GM18508 (cell line): ENCODE data around the gene DISP2.

Source experiments
- ATAC-seq: cut with Tn5 transposase; IDR thresholded peaks from one replicate; pipeline ENCODE4 v1.9.1; 2021; ENCODE audit warnings: moderate number of reproducible peaks; ENCODE audit not compliant: insufficient read depth, unreplicated experiment

The DISP2 gene, protein sequence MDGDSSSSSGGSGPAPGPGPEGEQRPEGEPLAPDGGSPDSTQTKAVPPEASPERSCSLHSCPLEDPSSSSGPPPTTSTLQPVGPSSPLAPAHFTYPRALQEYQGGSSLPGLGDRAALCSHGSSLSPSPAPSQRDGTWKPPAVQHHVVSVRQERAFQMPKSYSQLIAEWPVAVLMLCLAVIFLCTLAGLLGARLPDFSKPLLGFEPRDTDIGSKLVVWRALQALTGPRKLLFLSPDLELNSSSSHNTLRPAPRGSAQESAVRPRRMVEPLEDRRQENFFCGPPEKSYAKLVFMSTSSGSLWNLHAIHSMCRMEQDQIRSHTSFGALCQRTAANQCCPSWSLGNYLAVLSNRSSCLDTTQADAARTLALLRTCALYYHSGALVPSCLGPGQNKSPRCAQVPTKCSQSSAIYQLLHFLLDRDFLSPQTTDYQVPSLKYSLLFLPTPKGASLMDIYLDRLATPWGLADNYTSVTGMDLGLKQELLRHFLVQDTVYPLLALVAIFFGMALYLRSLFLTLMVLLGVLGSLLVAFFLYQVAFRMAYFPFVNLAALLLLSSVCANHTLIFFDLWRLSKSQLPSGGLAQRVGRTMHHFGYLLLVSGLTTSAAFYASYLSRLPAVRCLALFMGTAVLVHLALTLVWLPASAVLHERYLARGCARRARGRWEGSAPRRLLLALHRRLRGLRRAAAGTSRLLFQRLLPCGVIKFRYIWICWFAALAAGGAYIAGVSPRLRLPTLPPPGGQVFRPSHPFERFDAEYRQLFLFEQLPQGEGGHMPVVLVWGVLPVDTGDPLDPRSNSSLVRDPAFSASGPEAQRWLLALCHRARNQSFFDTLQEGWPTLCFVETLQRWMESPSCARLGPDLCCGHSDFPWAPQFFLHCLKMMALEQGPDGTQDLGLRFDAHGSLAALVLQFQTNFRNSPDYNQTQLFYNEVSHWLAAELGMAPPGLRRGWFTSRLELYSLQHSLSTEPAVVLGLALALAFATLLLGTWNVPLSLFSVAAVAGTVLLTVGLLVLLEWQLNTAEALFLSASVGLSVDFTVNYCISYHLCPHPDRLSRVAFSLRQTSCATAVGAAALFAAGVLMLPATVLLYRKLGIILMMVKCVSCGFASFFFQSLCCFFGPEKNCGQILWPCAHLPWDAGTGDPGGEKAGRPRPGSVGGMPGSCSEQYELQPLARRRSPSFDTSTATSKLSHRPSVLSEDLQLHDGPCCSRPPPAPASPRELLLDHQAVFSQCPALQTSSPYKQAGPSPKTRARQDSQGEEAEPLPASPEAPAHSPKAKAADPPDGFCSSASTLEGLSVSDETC (N-terminal part only)

DNA sequence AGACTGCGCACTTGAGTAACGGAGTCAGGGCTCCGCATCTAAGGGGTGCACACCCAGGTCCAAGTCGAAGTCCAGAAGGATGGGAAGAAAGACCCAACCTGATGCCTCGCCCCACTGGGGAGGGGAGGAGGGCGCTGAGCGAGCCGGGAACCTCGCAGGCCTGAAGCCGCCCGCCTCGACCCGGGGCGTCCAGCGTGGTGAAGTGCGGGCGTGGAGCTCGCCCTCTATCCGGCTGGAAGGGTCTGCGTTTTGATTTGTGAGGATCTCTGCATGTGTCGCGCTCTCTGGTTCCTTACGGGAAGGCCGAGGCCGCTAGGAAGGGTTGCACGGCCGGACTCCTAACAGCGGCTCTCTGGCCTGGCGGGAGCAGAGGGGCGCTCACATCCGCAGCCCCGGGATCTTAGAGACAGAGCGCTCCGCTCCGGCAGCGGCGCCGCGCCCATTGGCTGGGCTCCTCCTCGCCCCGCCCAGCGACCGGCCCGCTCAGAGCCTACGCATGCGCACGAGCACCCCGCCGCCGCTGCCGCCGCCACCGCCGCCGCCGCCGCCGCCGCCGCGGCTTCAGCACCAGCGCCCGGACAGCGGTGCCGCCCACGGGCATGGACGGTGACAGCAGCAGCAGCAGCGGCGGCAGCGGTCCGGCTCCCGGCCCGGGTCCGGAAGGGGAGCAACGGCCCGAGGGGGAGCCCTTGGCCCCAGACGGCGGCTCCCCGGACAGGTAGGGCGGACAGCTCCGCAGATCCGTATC is at the start of gene DISP2:
DISP2 (plus strand) TSS at position 497 of the 748 bp plus-strand sequence; CDS start at position 600, 103 bp downstream.
- ATAC-seq = no peak

DNA sequence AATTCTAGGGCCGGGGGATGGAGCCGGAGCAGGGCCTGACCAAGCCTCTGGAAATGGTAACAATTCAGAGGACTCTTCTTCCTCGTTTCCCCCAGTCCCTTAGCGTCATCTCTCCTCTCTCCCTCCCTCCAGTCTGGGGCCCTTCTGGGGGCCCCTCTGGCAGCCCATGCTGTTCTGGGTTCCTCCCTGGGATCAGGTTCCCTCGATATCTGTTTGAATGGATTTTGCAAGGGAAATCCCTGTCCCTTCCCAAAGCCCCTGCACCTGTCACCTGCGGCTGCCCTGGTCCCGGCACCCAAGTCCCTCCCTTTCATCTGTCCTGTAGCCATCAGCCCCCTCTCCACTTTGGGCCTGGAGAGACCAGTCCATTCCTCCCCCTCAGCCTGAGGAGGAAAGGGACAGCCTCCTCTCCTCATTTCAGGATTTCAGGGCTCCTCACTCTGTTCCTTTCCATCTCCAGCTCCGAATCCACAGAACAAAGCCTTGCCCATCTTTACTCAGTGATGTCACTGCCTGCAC is 48.6 kb upstream of the DISP2 start:
- ATAC-seq = no peak

DNA sequence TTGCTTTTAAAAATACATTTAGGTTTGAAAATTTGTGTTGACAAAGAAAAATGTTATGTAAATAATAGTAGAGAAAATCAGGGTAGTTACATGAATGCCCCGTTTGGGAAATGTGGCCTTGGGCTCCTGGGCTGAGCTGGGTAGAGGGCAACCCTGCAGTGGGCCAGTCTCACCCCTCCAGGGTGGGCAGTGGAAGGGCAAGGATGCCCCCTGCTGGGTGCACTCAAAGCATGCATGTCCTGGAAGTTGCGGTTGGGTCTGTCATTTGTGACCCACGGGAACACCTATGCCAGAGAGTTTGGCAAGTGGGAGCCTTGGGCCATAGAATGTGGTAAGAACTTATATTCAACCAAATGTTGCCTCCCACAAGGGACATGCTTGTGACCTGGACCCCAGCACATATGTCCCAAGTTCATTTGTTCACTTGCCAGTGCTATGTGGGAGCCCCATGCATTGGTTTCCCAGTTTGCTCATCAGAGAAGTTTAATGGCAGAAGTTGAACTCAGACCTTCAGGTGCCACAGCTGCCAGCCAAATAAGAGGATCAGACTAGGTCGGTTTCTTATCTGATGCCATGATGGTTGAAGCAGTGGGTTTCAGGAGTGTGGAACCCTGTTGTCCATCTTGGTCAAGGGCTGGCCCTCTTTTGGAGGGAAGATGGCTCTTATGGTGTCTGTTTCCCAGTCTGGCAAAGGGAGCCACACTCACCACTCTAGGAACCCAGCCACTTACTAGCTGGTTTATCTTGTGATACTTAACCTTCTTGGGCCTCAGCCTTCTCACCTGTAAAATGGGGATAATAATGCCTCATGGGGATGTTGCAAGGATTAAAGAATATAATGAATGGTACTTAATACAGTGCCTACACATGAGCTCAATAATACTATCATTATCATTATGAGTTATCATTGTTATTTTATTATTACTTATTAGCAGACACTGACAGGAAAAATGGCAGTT is 47.7 kb upstream of the DISP2 start:
- no peak for ATAC-seq

DNA sequence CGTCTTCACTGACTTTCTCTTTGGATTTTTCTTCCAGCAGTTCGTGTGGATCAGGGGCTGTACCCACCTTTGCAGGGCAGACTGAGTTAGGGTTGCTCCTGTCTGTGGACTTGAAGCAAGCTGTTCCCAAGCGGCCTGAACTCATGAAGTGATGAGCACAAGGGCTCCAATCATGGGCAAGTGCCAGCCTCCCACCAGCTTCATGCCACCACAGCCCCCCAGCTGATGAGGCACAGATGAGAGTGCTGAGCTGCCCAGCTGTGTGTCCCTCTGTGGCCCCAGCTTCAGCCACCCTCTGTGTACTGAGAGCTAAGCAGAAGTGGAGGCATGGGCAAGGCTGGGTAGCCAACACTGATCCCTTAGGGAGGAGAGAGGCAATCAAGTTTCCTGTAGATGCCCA is 47.0 kb upstream of the DISP2 start:
- ATAC-seq = no peak

DNA sequence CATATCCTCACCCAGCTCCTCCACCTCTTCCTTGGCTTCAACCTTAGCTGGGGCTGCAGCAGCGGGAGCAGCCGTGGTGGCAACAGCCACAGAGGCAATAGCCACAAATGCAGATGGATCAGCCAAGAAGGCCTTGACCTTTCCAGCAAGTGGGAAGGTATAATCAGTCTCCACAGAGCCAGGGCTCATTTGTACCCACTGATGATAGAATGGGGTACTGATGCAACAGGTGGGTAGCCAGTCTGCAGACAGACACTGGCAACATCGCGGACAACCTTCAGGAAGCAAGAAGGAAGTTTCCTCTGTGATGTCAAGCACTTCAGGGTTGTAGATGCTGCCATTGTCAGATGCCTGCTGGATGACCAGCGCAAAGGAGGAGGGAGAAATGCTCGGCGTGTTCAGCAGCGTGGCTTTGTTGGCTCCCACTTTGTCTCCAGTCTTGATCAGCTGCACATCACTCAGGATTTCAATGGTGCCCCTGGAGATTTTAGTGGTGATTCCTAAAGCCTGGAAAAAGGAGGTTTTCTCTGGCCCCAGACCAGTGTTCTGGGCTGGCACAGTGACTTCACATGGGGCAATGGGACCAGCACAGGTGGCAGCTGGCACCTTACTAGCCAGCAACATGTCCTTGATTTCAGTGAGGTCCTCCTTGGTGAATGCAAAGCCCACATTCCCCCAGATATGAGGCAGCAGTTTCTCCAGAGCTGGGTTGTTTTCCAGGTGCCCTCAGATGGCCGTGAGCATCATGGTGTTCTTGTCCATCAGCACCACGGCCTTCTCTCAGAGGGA is 45.5 kb upstream of the DISP2 start:
- no peak for ATAC-seq

DNA sequence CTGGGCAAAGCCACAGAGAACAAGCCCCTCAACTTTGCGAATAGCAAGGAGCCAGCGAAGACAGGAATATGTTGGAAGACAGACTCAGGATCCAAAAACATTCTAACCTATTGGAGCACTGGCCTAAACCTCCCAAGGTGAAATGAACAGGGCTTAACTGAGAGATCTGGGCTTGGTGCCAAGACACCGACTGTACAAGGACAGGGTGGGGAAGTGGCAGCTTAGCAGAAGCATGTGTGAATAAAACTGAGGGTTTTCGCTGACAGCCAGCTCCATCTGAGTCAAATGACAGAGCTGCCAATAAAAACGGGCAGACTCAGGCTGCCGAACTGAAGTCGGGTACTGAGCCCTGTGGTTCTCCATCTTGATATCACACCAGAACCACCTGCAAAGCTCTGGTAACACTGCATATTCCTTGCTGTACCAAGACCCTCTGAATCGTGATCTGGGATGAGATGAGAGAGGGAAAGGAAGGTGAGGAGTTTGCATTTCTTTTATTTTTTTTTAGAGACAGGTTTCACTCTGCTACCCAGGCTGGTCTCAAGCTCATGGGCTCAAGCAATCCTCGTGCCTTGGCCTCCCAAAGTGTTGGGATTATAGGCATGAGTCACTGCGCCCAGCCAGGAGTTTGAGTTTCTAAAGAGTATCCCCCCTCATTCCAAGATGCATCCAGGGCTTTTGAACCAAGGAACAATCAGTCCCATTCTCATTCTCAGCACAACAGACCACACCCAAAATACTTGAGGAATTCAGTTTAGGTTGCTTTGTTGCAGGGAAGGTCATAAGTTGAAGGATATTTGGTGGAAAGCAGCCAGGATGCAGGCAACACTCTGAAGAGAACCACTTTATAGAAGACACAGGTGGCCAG is 44.3 kb upstream of the DISP2 start:
- no peak for ATAC-seq

DNA sequence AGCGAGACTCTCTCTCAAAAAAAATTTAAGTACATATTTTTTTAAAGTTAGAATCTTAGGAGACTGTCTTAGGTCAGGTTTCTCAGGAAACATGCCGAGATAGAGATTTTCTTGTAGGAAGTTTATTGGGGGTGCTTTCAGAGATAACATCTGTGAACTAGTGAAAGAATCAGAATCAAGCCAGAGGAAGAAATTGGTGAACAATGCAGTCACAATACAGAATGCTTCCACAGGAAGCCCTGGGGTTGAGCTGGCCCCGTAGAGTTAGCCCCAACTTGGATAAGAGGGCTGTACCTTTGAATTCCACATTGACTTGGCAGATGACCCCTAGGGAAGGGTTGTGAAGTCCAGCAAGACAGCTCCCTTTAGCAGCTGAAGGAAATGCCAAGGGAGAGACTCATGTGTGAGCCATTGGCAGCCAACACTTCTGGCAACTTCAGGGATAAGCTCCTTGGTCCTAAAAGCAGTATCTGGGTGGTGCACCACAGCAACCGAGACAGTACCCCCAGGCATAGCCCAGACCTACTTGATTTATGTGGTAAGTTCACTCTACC is 43.2 kb upstream of the DISP2 start:
- ATAC-seq = no peak

DNA sequence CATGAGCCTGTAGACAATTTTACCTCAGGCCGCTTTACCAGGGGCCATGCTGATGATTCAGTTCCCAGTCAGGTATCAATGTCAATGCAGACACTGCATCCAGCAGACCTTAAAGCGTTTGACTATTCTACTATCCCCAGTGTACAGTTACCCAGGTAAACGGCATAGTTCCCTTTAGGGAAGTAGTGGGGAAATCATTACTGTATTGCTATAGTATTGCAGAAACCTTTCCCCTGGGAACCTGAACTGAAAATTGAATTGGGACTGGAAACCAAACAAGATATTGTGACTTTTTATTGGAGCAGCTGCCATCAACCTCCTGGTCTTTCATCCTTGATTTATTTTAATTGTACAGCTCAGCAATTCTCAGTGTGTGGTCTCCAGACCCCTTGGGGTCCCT is 41.1 kb upstream of the DISP2 start:
- no peak for ATAC-seq

DNA sequence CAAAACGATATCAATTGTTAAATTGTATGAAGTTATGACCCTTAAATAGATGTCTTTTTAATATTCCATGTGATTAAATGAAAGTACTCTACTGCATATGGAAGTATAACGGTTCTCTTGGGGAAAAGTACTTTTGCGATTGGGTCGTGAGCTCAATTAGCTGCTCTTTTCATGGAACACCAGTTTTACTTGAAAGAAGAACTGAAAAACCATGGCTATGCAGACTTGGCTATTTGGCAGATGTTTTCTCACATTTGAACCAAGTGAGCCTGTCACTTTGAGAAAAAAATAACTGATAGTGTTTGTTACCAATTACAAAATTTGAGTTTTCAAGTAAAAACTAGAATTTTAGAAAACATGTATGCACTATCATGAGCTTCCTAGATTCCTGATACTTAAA is 40.4 kb upstream of the DISP2 start:
- no peak for ATAC-seq

DNA sequence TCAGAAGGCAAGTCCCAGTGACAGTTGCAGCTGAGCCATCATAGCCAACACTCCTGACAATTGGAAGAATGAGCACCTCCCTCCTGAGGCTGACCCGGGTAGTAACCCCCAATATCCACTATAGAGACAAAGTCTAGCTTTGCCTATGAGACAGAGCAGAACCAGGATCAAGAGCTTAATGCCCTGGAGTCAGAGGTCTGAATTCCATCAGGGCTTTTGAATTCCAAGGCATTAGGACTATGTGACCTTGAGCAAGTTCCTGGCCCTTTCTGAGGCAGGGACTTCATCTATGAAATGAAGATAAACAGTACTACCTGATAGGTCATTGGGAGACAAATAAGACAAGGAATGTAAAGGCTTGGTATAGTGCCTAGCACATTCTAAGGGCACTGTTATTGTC is 37.6 kb upstream of the DISP2 start:
- ATAC-seq = no peak

DNA sequence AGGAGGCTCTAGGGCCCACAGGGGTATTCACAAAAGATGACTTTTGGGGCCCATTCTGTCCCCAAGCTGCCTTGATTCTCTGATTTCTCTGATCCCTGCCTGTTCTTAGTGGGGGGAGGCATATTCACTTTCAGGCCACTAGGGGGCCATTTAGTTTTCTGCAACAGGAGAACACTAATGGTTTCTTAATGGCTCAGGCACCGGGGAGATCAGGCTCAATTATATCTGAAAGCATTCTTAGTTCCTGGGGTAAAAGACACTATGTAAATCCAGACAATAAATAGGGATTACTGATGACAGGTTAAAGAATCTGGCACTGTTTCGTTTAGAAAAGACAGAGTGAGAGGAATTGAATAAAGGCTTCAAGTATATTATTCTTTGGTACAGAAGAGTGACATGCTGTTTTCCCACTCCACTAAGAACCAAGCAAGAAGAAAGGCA is 37.1 kb upstream of the DISP2 start:
- no peak for ATAC-seq

DNA sequence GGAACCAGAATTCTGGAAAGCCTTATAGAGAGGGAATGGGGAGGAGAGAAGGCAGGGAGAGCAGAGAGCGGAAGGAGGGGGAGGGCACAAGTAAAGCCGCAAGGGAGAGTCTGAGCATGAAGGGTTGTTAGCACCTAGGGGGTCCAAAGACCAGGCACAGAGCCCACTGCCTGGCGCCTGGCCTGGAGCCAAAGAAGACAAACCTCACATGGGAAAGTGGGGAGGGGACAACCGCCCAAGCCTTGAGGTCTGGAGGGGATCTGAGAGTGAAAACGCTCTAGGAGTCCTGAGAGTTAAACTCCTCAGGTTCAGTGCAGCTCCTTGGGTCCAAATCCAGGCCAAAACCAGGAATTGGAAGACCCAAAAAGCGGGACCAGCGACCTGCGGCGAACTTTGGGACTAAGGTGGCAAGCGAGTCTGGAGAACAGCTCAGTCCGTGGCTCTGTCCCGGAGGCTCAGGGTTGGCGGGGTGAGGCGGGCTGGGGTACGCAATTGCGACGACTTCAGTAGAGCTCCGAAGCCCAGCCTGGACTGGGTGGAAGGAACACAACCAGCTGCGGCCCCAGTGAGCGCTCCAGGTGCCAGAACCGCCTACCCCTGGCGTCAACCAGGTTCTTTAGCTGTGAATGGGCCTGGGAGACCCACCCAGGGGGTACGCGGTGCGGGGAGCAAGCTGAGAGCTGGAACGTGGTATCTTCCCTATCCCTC is 35.3 kb upstream of the DISP2 start:
- ATAC-seq = no peak

DNA sequence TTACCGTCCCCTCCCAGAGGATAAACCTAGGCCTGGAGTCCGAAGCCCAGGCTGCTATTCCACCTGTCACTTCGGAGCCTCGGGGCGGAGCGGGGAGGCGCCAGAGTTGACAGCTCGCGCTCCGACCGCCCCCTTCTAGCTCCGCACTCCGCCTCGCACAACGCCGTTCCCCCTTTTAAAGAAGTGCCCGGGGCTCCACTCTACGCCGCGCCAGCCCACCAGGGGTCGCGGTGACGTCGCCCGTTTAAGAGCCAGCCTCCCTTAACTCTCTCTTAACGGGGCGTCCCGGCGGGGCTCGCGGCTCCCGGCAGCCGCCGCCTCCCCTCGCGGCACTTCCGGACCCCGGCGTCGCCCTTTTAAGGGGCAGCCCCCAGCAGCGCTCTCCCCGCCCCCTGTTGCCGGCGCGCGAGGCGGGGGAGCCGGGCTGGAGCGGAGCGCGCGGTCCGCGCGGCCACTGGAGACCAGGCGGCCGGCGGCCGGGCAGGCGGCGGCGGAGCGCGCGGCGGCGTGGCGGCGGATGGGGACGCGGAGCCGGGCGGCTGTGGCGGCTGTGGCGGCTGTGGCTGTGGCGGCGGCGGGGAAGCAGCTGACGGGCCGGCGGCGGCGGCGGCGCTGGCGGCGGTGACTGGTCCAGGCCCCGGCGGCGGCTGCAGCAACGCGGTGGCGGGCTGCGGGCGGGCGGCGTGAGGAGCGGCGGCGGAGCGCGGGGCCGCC is 34.6 kb upstream of the DISP2 start, which contains the start of gene INAFM2:
INAFM2 (plus strand) TSS at position 454 of the 714 bp plus-strand sequence. CDS start 364 bp downstream, outside the sequence.
- ATAC-seq = peak; percentile 77

DNA sequence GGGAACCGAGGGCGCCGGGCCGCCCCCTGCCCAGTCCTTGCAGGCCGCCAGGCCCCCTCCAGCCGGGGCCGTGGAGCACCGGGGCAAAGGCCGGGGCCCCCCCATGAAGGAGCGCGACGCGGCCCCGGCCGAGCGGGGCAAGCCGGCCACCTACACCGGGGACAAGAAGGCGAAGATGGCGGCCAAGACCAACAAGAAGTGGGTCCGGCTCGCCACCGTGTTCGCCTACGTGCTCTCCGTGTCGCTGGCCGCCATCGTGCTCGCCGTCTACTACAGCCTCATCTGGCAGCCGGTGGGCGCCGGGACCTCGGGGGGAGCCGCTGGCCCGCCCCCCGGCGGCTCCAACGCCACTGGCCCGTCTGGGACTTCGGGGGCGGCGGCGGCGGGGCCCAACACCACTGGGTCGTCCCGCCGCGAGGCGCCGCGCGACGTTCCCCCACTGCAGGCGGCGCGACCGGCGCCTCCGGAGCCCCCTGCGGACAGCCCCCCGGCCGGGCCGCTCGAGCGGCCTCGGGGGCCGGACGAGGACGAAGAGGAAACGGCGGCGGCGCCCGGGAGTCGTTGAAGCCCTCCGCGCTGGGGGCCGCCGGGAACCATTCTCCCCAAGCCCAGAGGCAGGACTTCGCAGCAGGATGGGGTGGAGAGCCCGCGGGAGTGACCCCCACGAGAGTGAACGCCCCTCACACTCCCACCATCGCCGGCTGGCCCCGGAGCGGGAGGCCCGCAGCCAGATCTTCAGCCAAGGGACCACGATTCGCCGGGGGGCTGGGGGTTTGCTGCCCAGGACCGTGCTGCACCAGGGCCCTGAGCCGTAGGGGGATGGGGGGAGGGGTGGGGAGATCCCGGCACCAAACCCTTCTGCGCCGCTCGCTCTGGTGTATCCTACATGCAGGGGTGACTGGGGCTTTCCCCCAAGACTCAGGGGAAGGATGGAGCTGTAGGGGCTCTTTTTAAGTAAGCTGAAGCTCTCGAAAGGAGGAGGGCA is 33.8 kb upstream of the DISP2 start:
- no peak for ATAC-seq
